HG02623 (cell line): ENCODE measurements around the gene IL34.

ENCODE experiments used
- ATAC-seq: cut with Tn5 transposase; IDR thresholded peaks from one replicate; pipeline ENCODE4 v1.9.1; 2021; ENCODE audit warnings: moderate library complexity; ENCODE audit not compliant: unreplicated experiment

The IL34 gene

DNA sequence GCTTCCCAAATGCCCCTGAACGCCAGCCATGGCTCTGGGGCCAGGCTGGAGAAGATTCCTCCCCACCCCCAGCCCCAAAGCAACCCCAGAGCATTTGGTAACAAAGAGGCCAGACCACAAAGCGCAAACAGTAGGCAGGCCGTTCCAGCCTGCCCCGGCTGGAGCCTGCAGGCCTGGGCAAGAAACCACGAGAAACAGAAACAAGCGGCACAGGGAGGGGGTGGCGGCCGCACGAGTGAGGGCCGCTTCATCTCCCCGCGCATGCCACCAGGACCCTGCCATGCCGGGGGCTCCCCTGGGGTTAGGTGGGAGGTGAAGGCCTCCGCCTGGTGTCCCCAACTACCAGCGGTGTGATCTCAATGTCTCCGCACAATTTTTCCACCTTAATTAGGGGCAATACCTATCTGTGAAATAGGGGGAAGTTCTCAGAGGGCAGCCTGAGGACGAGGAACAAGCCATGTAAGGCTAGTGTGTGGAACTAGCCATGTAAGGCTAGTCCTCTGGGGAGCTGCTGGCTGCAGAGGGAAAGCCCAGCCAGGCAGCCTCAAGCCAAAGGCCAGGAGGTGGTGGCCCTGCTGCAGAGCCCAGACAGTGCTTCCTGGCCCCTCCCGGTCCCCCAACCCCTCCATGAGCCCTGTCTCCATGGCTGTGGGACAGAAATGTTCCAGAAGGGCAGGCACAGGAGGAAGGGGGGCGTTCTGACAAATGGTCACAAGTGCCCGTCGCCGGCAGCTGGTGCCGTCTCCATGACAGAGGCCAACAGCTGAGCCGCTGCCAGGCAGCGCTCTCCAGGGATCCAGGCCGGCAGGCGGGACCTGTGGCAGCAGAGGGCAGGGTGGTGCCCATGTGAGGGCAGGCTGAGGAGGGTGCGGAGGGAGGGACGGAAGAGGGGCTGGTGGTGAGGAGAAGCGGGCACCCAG, 54.0 kb downstream of the IL34 start:
- ATAC-seq = no peak

DNA sequence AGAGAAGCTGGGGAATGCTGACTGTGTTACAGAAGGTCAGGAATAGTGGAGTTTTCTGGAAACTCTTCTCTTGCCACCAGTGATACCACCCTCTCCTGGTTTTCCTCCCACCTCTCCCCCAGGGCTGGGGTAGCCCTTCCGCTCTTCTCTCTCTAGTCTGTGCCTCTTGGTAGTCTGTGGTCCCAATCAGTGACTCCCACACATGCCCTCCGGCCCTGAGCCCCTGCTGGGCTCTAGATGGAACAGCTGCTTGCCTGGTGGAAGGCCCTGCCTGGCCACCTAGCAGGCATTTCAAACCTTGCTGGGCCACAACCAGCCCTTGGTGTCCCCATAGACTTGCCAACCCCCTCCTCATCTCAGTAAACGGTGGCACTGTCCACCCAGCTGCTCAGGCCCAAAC, 54.7 kb downstream of the IL34 start:
- ATAC-seq = no peak

DNA sequence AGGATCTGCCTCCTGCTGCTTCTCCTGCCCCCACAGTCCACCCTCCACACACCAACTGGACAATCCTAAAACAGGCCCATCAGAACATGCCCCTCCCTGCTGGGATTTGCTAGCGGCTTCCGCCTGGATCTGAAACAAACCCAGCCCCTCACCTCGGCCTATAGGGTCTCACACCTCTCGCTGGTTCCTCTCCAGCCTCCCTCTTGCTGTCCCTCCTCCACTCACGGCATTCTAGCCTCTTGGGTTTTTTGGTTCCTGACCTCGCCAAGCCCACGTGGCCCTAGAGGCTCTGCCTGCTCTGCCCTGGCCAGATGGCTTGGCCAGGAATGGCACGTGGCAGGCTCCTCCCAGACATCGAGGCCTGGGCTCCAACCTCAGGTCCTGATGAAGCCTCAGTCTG, 55.2 kb downstream of the IL34 start:
- ATAC-seq = no peak

DNA sequence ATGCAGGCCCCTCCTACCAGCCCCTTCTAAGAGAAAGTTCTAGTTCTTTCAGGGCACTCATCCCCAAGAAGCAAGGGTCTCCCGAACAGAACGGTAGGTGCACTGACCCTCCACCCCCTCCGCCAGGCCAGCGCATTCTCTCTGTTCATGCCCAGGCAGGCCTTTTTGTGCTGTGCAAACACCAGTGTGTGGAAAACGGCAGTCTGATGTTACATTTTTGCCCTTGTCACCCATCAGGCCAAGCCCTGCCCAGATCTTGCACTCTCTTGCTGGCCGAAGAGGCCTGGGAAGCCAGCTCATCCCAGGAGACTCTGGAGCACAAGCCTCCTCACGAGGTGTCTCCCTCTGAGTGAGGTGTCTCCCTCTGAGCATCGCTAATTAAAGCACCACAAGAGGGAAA, 55.6 kb downstream of the IL34 start:
- ATAC-seq = no peak

DNA sequence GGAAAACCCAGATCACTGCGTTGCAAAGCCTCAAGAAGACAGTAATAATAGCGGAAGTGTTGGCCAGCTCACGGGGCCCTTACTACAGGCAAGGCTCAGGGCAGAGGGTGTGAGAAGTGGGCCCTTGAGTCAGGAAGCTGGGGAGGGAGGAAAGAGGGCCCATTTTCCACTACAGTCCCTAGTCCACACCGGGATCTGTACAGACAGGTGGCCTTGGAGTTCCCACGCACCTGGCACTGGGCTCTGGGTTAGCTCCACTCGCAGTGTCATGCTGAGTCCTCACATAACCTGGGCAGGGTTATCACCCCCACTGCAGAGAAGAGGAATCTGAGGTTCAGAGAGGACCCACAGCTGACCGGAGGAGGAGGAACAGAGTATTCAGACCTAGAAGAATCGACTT, 56.3 kb downstream of the IL34 start:
- no peak for ATAC-seq

DNA sequence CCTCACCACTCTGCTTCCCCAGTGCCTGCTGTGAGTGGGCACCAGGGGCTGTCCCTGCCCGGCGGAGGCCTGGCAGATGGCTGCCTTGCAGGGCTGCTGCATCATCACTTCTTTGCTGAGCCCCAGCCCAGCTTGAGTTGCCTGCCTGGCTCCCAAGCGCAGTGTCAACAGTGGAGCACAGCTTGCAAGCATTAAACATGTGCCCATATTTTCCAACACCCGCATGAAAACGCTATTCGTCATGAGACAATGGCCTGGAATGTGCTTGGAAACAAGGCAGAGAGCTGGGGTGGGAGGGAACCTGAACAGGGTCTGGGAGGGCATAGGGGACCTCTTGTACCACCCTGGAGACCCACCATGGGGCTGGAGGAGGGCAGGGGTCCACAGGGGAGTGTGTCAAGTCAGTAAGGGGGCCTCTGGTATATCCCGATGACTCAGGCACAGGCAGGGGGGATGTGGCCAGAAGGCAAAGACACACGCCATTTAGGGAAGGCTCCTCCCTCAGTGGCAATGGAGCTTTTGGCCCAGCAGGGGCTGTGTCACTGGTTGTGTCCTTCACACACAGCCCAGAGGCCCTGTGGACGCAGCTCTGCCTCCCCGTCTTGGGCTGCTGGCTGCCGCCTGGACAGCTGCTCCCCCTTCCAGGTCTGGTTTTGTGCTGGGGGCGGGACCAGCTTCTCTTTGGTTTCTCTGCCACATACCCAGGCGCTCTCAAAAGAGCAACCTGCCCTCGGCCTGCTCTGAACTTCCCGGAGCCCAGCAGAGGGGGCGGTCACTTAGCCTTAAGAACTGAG, 56.9 kb downstream of the IL34 start:
- ATAC-seq = no peak

DNA sequence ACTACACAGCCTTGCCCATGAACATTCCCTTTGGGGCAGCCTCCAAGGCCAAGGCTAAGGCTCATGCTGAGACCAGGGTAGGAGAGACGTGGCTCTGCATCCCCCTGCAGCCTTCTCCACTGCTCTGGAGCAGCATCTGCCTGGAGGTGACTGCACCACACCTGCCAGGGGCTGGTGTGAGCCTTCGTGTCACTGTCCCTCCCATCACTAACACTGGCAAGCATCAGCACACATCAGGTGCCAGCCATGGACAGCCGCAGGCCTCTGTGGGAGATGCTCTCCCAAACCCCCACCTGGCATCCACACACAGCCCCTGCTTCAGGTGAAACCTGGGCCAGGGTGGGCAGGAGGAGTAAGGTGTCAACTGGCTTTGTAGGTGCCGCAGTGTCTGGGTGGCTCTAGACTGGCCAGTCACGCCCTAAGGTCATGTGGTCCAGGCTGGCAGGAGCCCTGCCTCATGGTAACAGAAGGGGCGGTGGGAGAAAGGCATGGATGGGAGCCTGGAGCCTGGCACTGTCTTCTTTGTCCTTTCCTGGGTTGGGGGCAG, 57.5 kb downstream of the IL34 start:
- no peak for ATAC-seq

DNA sequence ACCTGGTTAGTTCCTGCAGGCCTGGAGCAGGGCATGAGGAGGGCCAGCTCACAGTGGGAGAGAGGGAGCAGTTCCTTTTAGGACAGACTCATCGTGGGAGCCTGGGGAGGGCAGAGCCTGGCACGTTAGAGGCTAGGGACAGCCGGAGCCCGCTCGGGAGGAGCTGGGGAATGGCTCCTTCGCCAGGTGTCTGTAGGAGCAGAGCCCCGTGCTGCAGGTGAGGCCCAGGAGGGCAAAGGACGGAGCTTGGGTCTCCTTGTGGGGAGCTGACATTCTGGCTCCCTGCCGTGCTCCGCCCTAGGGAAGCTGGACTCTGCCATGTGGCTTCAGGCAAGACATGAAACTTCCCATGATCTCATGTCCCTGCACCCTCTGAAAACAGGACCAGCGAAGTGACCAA, 58.2 kb downstream of the IL34 start:
- no peak for ATAC-seq

DNA sequence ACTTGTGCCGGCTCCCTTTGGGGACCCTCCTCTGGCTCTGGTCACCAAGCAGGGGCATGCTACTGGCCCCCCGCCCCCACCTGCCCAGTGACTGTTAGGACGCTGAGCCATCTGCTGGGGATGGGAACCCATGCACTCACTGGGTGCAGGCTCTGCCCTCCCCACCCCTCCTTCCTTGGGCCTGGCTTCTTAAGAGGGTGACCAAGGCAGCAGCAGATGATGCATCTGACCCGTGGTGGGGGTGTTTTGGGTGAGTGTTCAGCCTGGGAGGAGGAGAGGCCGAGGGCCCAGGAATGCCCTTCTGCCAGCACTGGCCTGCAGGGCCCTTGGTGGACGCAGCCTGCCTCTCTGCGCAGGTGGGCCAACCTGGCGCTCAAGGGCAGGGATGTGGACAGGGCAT, 58.7 kb downstream of the IL34 start:
- no peak for ATAC-seq

DNA sequence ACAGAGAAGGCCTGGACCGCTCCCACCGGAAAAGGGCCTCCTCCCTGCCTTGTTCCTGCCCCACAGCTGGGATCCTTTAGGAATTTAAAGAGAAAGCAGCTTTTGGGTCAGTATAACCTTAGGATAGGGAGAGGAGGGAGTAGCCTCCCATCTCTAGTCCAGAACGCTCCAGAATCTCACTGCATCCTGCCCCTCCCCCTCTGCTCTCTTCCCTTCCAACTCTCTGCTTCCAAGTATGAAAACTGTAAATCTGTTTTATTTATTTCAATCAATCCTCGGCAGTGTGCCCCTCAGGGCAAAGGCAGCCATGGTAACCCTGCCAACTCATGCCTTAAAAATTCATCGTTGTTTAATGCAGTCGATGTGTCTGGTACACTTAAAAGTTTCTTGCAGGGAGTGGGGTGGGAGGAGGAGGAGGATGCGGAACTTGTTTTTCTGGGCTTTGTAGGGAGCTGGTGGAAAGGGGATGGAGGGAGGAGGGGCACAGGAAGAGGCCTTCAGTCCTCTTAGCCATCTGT, 60.6 kb downstream of the IL34 start:
- no peak for ATAC-seq

DNA sequence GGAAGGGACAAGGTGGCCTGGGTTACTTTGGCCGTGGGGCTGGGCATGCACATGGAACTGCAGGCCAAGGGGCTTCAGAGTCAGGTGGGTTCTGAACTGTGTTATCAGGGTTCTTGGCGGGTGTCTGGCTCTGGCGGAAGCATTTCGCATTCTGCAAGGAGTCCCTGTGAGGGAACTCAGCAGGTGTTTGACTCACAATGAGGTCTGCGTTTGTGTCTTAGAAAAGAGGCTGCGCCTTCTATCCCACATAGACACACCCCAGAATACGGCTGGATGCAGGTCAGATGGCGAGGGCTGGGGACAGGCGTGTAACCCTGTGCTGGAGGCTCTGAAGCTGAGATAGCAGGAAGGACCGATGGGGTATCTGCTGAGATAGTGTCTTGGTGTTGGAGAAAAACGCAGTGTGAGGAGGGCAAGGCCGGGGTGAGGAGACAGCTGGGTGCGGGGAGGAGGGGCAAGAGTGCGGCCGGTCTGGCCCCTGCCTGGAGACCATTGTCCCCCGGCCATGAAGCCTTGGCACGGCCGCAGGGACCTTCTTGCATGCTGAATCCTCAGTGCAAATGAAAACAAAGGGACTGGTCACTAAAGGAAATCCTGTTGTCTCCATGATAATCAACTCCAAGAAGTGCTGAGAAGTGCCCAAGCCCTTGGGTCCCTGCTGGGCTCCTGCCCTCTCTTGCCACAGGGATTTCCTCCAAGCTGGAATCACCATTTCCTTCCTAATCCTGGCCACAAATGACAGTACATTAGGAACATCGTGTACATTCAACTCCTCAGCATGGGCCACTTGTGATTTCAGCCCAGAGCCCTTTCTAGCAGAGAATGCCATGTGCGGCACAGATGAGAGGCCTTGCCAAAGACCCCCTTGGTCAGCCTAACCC, 62.2 kb downstream of the IL34 start:
- no peak for ATAC-seq

DNA sequence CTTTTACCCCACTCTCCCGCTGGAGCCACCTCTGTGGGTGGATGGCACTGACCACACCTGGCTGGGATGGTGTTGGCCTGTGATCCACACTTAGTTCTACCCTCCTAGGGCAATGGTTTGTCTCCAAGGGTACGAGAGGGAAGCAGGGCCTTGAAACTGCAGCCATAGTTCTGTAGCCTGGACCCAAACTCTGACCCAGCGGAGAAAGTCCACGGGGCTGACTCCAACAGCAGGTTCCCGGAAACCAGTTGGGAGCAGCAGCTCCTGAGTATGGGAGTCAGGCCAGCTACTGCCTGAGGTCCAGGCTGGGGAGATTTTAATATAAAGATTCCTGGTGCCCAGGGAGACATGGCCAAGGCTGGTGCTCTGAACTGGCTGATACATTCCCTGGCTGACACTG, 63.1 kb downstream of the IL34 start:
- no peak for ATAC-seq

DNA sequence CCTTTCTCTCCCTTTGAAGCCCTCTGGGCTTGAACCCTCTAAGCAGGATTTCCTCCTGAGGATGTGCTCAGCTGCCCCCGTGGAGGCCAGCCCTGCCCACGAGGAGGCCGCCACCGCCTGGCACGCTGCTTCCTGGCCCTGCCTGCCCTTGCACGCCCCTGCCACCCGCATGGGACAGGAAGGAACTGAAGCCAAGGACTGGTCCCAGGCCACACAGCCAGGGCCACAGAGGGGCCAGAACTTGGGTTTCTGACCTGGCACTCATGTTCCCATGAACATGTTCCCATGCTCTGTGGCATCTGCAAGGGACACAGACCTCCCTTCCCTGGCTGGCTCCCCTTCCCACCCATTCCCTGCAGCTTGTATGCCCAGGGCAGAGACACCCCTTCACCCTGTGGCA, 63.6 kb downstream of the IL34 start:
- no peak for ATAC-seq
